H1 (cell line): ENCODE data around the gene SLC6A2. TPM values are rescaled to one million over a fixed set of nuclear protein-coding genes. Genes with fewer than 3 reads are reported as not detected.

Experiments used
- CTCF ChIA-PET: fragments of 300-600 bp; sonication (Branson Sonifier 250); formaldehyde crosslinking; loops from one replicate; lab custom pipeline; 2021; ENCODE audit not compliant: partially characterized antibody; lab: Charles Lee
- POLR2A ChIA-PET: fragments of 300-600 bp; sonication (Branson Sonifier 250); formaldehyde crosslinking; loops from one replicate; lab custom pipeline; 2021; ENCODE audit warnings: inconsistent platforms; ENCODE audit not compliant: partially characterized antibody; lab: Charles Lee
- DNase-seq, 2 experiments: peaks; one replicate each; pipeline versions ENCODE4 v3.0.0 to v3.0.0-alpha.2; 2010 to 2022; ENCODE audit warnings: low spot score in 2 of 2, low read depth in 1 of 2, mixed read lengths in 1 of 2
- FAIRE-seq: peaks from 2 replicates; lab custom pipeline; 2011; peaks lifted over from hg19 to GRCh38; lab: Jason Lieb, UNC
- H2AFZ ChIP-seq: 2 replicates; pipeline ENCODE4 v1.8.1; 2012; ENCODE audit warnings: low read length, inconsistent platforms
- H2AK5ac ChIP-seq: 2 replicates; pipeline ENCODE4 v1.6.1; 2013; ENCODE audit warnings: low read depth, low read length
- H2BK120ac ChIP-seq: replicated peaks from 2 replicates; pipeline ENCODE3; 2013; ENCODE audit warnings: low read depth, low read length, inconsistent platforms
- H2BK12ac ChIP-seq: 2 replicates; pipeline ENCODE4 v1.6.1; 2013; ENCODE audit warnings: low read depth, low read length
- H2BK15ac ChIP-seq: 2 replicates; pipeline ENCODE4 v1.6.1; 2013; ENCODE audit warnings: low read length
- H2BK20ac ChIP-seq: 2 replicates; pipeline ENCODE4 v1.6.1; 2013; ENCODE audit warnings: low read length
- H2BK5ac ChIP-seq: 2 replicates; pipeline ENCODE4 v1.6.1; 2013; ENCODE audit warnings: low read depth, low read length
- H3K14ac ChIP-seq: 2 replicates; pipeline ENCODE4 v1.6.1; 2013; ENCODE audit warnings: inconsistent platforms; ENCODE audit not compliant: insufficient read length
- H3K18ac ChIP-seq: 2 replicates; pipeline ENCODE4 v1.6.1; 2013; ENCODE audit warnings: low read length; ENCODE audit errors: extremely low read depth
- H3K23ac ChIP-seq: 2 replicates; pipeline ENCODE4 v1.6.1; 2013; ENCODE audit warnings: inconsistent platforms; ENCODE audit not compliant: insufficient read length
- H3K23me2 ChIP-seq: 2 replicates; pipeline ENCODE4 v1.6.1; 2013; ENCODE audit warnings: low read depth, low read length
- H3K27ac ChIP-seq: 2 replicates; pipeline ENCODE4 v1.6.1; 2011; ENCODE audit warnings: low read depth, low read length, inconsistent platforms
- H3K27me3 ChIP-seq, 4 experiments: replicated peaks in 1 of 4; 1 replicate in 1 of 4; 2 replicates in 3 of 4; pipeline versions ENCODE4 v1.6.1 to v1.8.1; 2011 to 2013; ENCODE audit warnings: low read length in 3 of 4, mild to moderate bottlenecking in 3 of 4, inconsistent platforms in 2 of 4, mixed read lengths in 2 of 4, moderate library complexity in 1 of 4; ENCODE audit not compliant: control insufficient read depth in 3 of 4, insufficient read depth in 3 of 4; ENCODE audit errors: extremely low read depth in 1 of 4
- H3K36me3 ChIP-seq, 4 experiments: 2 replicates each; pipeline versions ENCODE4 v1.6.1 to v1.8.1; 2011 to 2013; ENCODE audit warnings: mild to moderate bottlenecking in 4 of 4, low read length in 3 of 4, moderate library complexity in 2 of 4, control low read depth in 1 of 4, inconsistent platforms in 1 of 4; ENCODE audit not compliant: insufficient read depth in 4 of 4, control insufficient read depth in 2 of 4
- H3K4ac ChIP-seq: replicated peaks from 2 replicates; pipeline ENCODE3; 2013; ENCODE audit warnings: low read length, low read depth, mixed read lengths, inconsistent platforms; ENCODE audit not compliant: insufficient read length
- H3K4me1 ChIP-seq, 4 experiments: replicated peaks in 1 of 4; 1 replicate in 1 of 4; 2 replicates in 3 of 4; pipeline versions ENCODE4 v1.6.1 to v1.8.1; 2011 to 2013; ENCODE audit warnings: low read length in 3 of 4, inconsistent platforms in 2 of 4, mixed read lengths in 1 of 4; ENCODE audit not compliant: insufficient read depth in 4 of 4, control insufficient read depth in 3 of 4
- H3K4me2 ChIP-seq, 2 experiments: 2 replicates each; pipeline versions ENCODE4 v1.6.1 to v1.8.1; 2011 to 2013; ENCODE audit warnings: low read depth in 2 of 2, low read length in 2 of 2, control low read depth in 1 of 2, inconsistent platforms in 1 of 2, mild to moderate bottlenecking in 1 of 2; ENCODE audit not compliant: insufficient read depth in 1 of 2
- H3K4me3 ChIP-seq, 4 experiments: fragments of 200-600, 300-600 bp in 1 of 4; sonication (generic), shearing (Covaris generic), sonication (Bioruptor Twin) in 1 of 4; 2 replicates each; pipeline versions ENCODE4 v1.5.1 to v1.8.1; 2011 to 2016; ENCODE audit warnings: low read length in 4 of 4, low read depth in 3 of 4, control low read depth in 2 of 4, inconsistent platforms in 2 of 4, mild to moderate bottlenecking in 2 of 4, mixed read lengths in 1 of 4, moderate library complexity in 1 of 4; ENCODE audit not compliant: insufficient read depth in 2 of 4; ENCODE audit errors: extremely low read depth in 1 of 4
- H3K56ac ChIP-seq: replicated peaks from 2 replicates; pipeline ENCODE3; 2013; ENCODE audit warnings: low read depth, mild to moderate bottlenecking, mixed read lengths, low read length, inconsistent platforms; ENCODE audit not compliant: insufficient read length
- H3K79me1 ChIP-seq: 2 replicates; pipeline ENCODE4 v1.6.1; 2013; ENCODE audit warnings: low read depth, low read length, control low read depth
- H3K79me2 ChIP-seq, 2 experiments: 2 replicates each; pipeline versions ENCODE4 v1.6.1 to v1.8.1; 2012 to 2013; ENCODE audit warnings: low read length in 2 of 2, mild to moderate bottlenecking in 2 of 2, inconsistent platforms in 1 of 2; ENCODE audit not compliant: insufficient read depth in 2 of 2, control insufficient read depth in 1 of 2
- H3K9ac ChIP-seq, 4 experiments: replicated peaks in 1 of 4; 1 replicate in 1 of 4; 2 replicates in 3 of 4; pipeline versions ENCODE4 v1.6.1 to v1.8.1; 2011 to 2013; ENCODE audit warnings: low read depth in 3 of 4, low read length in 3 of 4, control low read depth in 2 of 4, mild to moderate bottlenecking in 2 of 4, moderate library complexity in 2 of 4, inconsistent platforms in 1 of 4; ENCODE audit errors: extremely low read depth in 1 of 4
- H3K9me3 ChIP-seq, 2 experiments: 2 replicates each; pipeline versions ENCODE4 v1.6.1 to v1.8.1; 2012 to 2013; ENCODE audit warnings: mild to moderate bottlenecking in 2 of 2, moderate library complexity in 2 of 2, control low read depth in 1 of 2, inconsistent platforms in 1 of 2, low read depth in 1 of 2, low read length in 1 of 2, mixed read lengths in 1 of 2; ENCODE audit not compliant: insufficient read depth in 2 of 2
- H4K20me1 ChIP-seq, 2 experiments: replicated peaks in 1 of 2; 2 replicates each; pipeline versions ENCODE3 to v1.8.1; 2011 to 2013; ENCODE audit warnings: inconsistent platforms in 2 of 2, low read length in 2 of 2, mild to moderate bottlenecking in 1 of 2; ENCODE audit not compliant: insufficient read depth in 2 of 2, control insufficient read depth in 1 of 2
- H4K5ac ChIP-seq: 2 replicates; pipeline ENCODE4 v1.6.1; 2013; ENCODE audit warnings: low read length, low read depth, mixed read lengths, inconsistent platforms; ENCODE audit not compliant: insufficient read length
- H4K8ac ChIP-seq: 2 replicates; pipeline ENCODE4 v1.8.0; 2013; ENCODE audit warnings: mild to moderate bottlenecking, moderate library complexity, low read length, inconsistent platforms; ENCODE audit not compliant: insufficient read depth; ENCODE audit errors: extremely low read depth
- H4K91ac ChIP-seq: replicated peaks from 2 replicates; pipeline ENCODE3; 2013; ENCODE audit warnings: low read length, mixed read lengths, inconsistent platforms; ENCODE audit not compliant: insufficient read length
- CHD2 ChIP-seq: IDR thresholded peaks from 2 replicates; pipeline ENCODE4 v1.6.1; 2012; ENCODE audit warnings: low read length, improper control_type of control experiment
- GABPA ChIP-seq: IDR thresholded peaks from 2 replicates; pipeline ENCODE4 v1.6.1; 2011; ENCODE audit warnings: mild to moderate bottlenecking, low read length, moderate library complexity, borderline replicate concordance; ENCODE audit not compliant: insufficient read depth
- SP2 ChIP-seq: IDR thresholded peaks from 2 replicates; pipeline ENCODE4 v1.6.1; 2012; ENCODE audit warnings: mild to moderate bottlenecking, low read length, inconsistent platforms
- TCF12 ChIP-seq: IDR thresholded peaks from 2 replicates; pipeline ENCODE4 v1.6.1; 2011; ENCODE audit warnings: low read depth, mild to moderate bottlenecking, low read length
- YY1 ChIP-seq: IDR thresholded peaks from 2 replicates; pipeline ENCODE4 v1.6.1; 2011; ENCODE audit warnings: low read depth, mild to moderate bottlenecking, low read length
- WGBS, 2 experiments: shearing (Covaris generic) in 1 of 2; methylation state at CpG; one replicate each; pipeline versions ENCODE4 v1.1.6 to v1.1.7; 2013 to 2015; ENCODE audit warnings: low lambda C conversion rate in 2 of 2, mixed read lengths in 2 of 2, inconsistent platforms in 1 of 2, low coverage in 1 of 2, missing lambda C conversion rate in 1 of 2; ENCODE audit not compliant: insufficient replicate concordance in 2 of 2, insufficient coverage in 1 of 2, insufficient read length in 1 of 2; ENCODE audit errors: extremely low coverage in 1 of 2, missing lambda C conversion rate in 1 of 2; 5-methylcytosine and 5-hydroxymethylcytosine counted together
- polyA plus RNA-seq, 7 experiments: library from polyadenylated mRNA; depleted of rRNA in 3 of 7; stranded (reverse) in 5 of 7; unstranded in 2 of 7; fragments of >200 nt in 5 of 7; fragments of 200-250 nt in 2 of 7; gene quantifications; 1 replicate in 5 of 7; 2 replicates in 1 of 7; 4 replicates in 1 of 7; pipeline versions ENCODE4 v1.2.1 to v1.2.3, GENCODE V29; 2011 to 2013; ENCODE audit warnings: missing spikeins in 2 of 7, mixed read lengths in 2 of 7
- total RNA-seq: library from RNA; stranded (reverse); fragmentation: NEBNext Ultra II Directional; extraction: Animal tissue kit (Norgen Biotek cat#: 25700); gene quantifications from 2 replicates; pipeline ENCODE4 v1.2.1, GENCODE V29; 2021
- TF ChIP-seq, protein P1 (sequence below): IDR thresholded peaks from 2 replicates; pipeline ENCODE4 v1.6.1; 2011; ENCODE audit warnings: low read length, improper control_type of control experiment

Gene SLC6A2
- total and polyA plus RNA-seq, 2 of the 8 experiments (the other 6 are each of a cell fraction or from before 2014, with no cell fraction given) = 0.35 TPM; not detected in 1

DNA sequence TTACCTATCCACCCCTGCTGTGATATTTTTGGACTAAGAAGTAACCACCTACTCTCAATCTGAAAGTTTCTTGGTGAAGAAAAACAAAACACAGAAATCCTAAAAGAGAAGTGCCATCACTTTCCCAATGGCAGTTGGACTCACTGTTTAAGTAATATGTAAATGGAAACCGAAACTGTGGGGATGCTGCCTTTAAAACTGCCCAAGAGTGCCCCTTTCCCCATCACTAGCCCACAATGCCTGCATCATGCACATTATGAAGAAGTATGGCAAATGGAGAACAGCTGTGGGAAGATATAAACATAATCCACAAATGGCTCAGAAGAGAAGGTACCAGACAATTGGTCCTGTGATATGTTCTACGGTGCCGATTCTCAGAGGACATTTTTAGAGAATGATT, 33.5 kb upstream of the SLC6A2 start:
- Histone ChIP-seq H3K23ac (no peak overlapping the region), H2BK5ac (no peak overlapping the region), H3K79me1 (no peaks in the 10 kb centered on the region), H3K23me2 (no peaks in the 10 kb centered on the region), H3K4me3 (no peak overlapping the region), H2BK20ac (no peak overlapping the region), H3K27me3 (no peaks in the 10 kb centered on the region; a peak in 1 of 7 replicates), H3K4ac (no peak overlapping the region), H3K14ac (no peak overlapping the region), H3K18ac (no peak overlapping the region), H3K9me3 (peaks cover 0 to 1% of the 10 kb centered on the region in 2 experiments; a peak in 1 of 4 replicates), H3K4me2 (no peak overlapping the region), H2BK120ac (no peak overlapping the region), H3K79me2 (no peaks in the 10 kb centered on the region), H2AFZ (no peak overlapping the region)
- POLR2A ChIA-PET = no interaction called here
- no peak for FAIRE-seq
- WGBS, 2 experiments = 83% methylated on average over 3 of the region's 3 CpGs; no CpG with 5 or more reads in 1 of the 2 experiments
- no peak for TF ChIP-seq YY1
- TF ChIP-seq CHD2 = no peak
- no peak for TF ChIP-seq TCF12
- no peak for TF ChIP-seq GABPA
- no peak for TF ChIP-seq SP2
- TF ChIP-seq, protein P1, sequence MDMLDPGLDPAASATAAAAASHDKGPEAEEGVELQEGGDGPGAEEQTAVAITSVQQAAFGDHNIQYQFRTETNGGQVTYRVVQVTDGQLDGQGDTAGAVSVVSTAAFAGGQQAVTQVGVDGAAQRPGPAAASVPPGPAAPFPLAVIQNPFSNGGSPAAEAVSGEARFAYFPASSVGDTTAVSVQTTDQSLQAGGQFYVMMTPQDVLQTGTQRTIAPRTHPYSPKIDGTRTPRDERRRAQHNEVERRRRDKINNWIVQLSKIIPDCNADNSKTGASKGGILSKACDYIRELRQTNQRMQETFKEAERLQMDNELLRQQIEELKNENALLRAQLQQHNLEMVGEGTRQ = no peak
- TF ChIP-seq, all 59 proteins: peak for 0
- no peak for DNase-seq
- Histone ChIP-seq H3K9ac (no peak overlapping the region), H2BK12ac (no peak overlapping the region), H2AK5ac (no peak overlapping the region), H2BK15ac (no peak overlapping the region), H4K91ac (no peak overlapping the region), H3K27ac (no peak overlapping the region), H4K8ac (no peak overlapping the region), H4K20me1 (no peaks in the 10 kb centered on the region), H3K4me1 (0 out of 7 replicates have a peak, but pooled peaks cover 0 to 3% (median 0%) of the 10 kb centered on the region in 4 experiments), H3K36me3 (no peaks in the 10 kb centered on the region), H3K56ac (no peak overlapping the region), H4K5ac (no peak overlapping the region)
- CTCF ChIA-PET = interaction anchor here (0.6 to 2.3 kb wide), 20 partner anchors 10 to 243 kb away, joined by 3 to 23 read pairs (median 4); no protein-coding TSS in a partner anchor
